ENCODE measurements around the gene PTPRM.

The PTPRM gene

GRCh38 chr18:7637269-7637668 lies 70.2 kb downstream of the PTPRM start:
- Histone ChIP-seq H3K9me3 (ENCODE audit: control insufficient read depth, low read length) (no peaks in the 10 kb centered on the region), H3K4me3 (ENCODE audit: insufficient read depth, low read depth, low read length) (no peak overlapping the region), H3K36me3 (ENCODE audit: control insufficient read depth, insufficient read depth, low read length) (no peaks in the 10 kb centered on the region), H3K4me1 (ENCODE audit: control insufficient read depth, insufficient read depth, low read length) (no peaks in the 10 kb centered on the region), H3K27ac (ENCODE audit: insufficient read depth, low read depth, low read length, poor library complexity, severe bottlenecking) (no peak overlapping the region), H3K27me3 (ENCODE audit: control insufficient read depth, insufficient read depth, low read length, poor library complexity, severe bottlenecking) (no peaks in the 10 kb centered on the region)
- WGBS, 2 experiments = 86% methylated on average over 1 of the region's 2 CpGs; no CpG with 5 or more reads in 1 of the 2 experiments

GRCh38 chr18:7638321-7638720 lies 71.2 kb downstream of the PTPRM start:
- Histone ChIP-seq H3K27ac (ENCODE audit: insufficient read depth, low read depth, low read length, poor library complexity, severe bottlenecking) (no peak overlapping the region), H3K4me1 (ENCODE audit: control insufficient read depth, insufficient read depth, low read length) (no peaks in the 10 kb centered on the region), H3K27me3 (ENCODE audit: control insufficient read depth, insufficient read depth, low read length, poor library complexity, severe bottlenecking) (no peaks in the 10 kb centered on the region), H3K36me3 (ENCODE audit: control insufficient read depth, insufficient read depth, low read length) (no peaks in the 10 kb centered on the region), H3K4me3 (ENCODE audit: insufficient read depth, low read depth, low read length) (no peak overlapping the region), H3K9me3 (ENCODE audit: control insufficient read depth, low read length) (no peaks in the 10 kb centered on the region)

GRCh38 chr18:7641813-7642212 lies 74.7 kb downstream of the PTPRM start:
- no peaks in the 10 kb centered on the region for H3K27me3 ChIP-seq (ENCODE audit: control insufficient read depth, insufficient read depth, low read length, poor library complexity, severe bottlenecking)
- H3K4me1 ChIP-seq (ENCODE audit: control insufficient read depth, insufficient read depth, low read length) = no peaks in the 10 kb centered on the region
- no peaks in the 10 kb centered on the region for H3K9me3 ChIP-seq (ENCODE audit: control insufficient read depth, low read length)
- WGBS, 2 experiments = 96% methylated on average over 4 of the region's 4 CpGs
- H3K27ac ChIP-seq (ENCODE audit: insufficient read depth, low read depth, low read length, poor library complexity, severe bottlenecking) = no peak overlapping the region
- H3K4me3 ChIP-seq (ENCODE audit: insufficient read depth, low read depth, low read length) = no peak overlapping the region
- no peaks in the 10 kb centered on the region for H3K36me3 ChIP-seq (ENCODE audit: control insufficient read depth, insufficient read depth, low read length)

DNA sequence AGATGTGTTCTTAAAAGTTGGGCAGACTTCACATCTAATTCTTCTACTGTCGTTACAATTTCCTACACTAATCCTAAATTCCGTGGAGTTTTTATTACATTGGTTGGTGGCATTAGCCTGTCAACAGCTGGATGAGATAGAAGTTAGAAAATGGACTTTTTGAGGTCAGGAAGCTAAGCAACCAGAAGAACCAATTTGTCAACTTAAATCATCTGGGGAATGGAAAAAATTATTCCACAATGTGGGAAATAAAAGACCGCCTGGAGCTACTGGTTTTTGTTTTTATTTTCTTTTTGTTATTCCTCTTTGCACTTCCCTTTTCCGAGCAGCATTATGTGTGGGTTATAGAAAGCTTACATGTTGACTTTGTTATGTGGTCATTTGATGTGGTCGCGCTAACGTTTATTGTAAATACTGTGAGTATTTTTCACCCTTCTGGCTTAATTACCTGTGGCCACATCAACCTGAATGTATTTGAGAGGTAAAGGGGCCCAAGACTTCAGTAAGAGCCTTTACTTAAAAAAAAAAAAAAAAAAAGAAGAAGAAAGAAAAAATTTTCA lies 75.3 kb downstream of the PTPRM start:
- H3K36me3 ChIP-seq (ENCODE audit: control insufficient read depth, insufficient read depth, low read length) = no peaks in the 10 kb centered on the region
- H3K27me3 ChIP-seq (ENCODE audit: control insufficient read depth, insufficient read depth, low read length, poor library complexity, severe bottlenecking) = no peaks in the 10 kb centered on the region
- H3K27ac ChIP-seq (ENCODE audit: insufficient read depth, low read depth, low read length, poor library complexity, severe bottlenecking) = no peak overlapping the region
- H3K4me3 ChIP-seq (ENCODE audit: insufficient read depth, low read depth, low read length) = no peak overlapping the region
- no peaks in the 10 kb centered on the region for H3K9me3 ChIP-seq (ENCODE audit: control insufficient read depth, low read length)
- 95% methylated on average over 6 of the region's 7 CpGs for WGBS, 2 experiments
- no peaks in the 10 kb centered on the region for H3K4me1 ChIP-seq (ENCODE audit: control insufficient read depth, insufficient read depth, low read length)

DNA sequence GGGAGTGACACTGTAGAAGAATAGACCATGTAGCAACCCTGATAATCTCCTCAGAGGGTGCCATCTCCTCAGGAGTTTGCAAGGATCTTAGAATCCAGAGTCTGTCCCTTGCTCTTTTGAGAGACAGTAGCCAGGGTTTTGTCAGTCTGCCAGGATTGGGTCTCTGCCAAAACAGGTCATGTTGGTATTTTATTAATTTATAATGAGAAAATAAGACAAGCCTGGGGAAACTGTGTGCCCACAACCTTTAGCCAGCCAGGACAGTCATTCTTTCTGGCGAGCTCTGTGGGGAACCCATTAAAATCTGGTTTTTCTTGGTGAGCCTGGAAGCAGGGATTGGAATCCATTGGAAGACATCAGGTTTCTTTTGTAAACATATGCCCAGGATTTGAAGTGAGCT lies 78.6 kb downstream of the PTPRM start:
- 77 to 84% methylated on average over 1 of the region's 1 CpG for WGBS, 2 experiments
- Histone ChIP-seq H3K27ac (ENCODE audit: insufficient read depth, low read depth, low read length, poor library complexity, severe bottlenecking) (no peak overlapping the region), H3K4me3 (ENCODE audit: insufficient read depth, low read depth, low read length) (no peak overlapping the region), H3K36me3 (ENCODE audit: control insufficient read depth, insufficient read depth, low read length) (no peaks in the 10 kb centered on the region), H3K4me1 (ENCODE audit: control insufficient read depth, insufficient read depth, low read length) (no peaks in the 10 kb centered on the region), H3K9me3 (ENCODE audit: control insufficient read depth, low read length) (no peaks in the 10 kb centered on the region), H3K27me3 (ENCODE audit: control insufficient read depth, insufficient read depth, low read length, poor library complexity, severe bottlenecking) (no peaks in the 10 kb centered on the region)

- Histone ChIP-seq H3K36me3 (ENCODE audit: control insufficient read depth, insufficient read depth, low read length) (no peaks in the 10 kb centered on the region), H3K9me3 (ENCODE audit: control insufficient read depth, low read length) (no peaks in the 10 kb centered on the region), H3K27me3 (ENCODE audit: control insufficient read depth, insufficient read depth, low read length, poor library complexity, severe bottlenecking) (no peaks in the 10 kb centered on the region), H3K27ac (ENCODE audit: insufficient read depth, low read depth, low read length, poor library complexity, severe bottlenecking) (no peak overlapping the region), H3K4me1 (ENCODE audit: control insufficient read depth, insufficient read depth, low read length) (no peaks in the 10 kb centered on the region), H3K4me3 (ENCODE audit: insufficient read depth, low read depth, low read length) (no peak overlapping the region)
- WGBS, 2 experiments = 92 to 95% methylated on average over 6 of the region's 6 CpGs
Observed at GRCh38 chr18:7646174-7646886, 79.2 kb downstream of the PTPRM start.

- Histone ChIP-seq H3K9me3 (ENCODE audit: control insufficient read depth, low read length) (no peaks in the 10 kb centered on the region), H3K27ac (ENCODE audit: insufficient read depth, low read depth, low read length, poor library complexity, severe bottlenecking) (no peak overlapping the region), H3K4me1 (ENCODE audit: control insufficient read depth, insufficient read depth, low read length) (no peaks in the 10 kb centered on the region), H3K36me3 (ENCODE audit: control insufficient read depth, insufficient read depth, low read length) (no peaks in the 10 kb centered on the region), H3K4me3 (ENCODE audit: insufficient read depth, low read depth, low read length) (no peak overlapping the region), H3K27me3 (ENCODE audit: control insufficient read depth, insufficient read depth, low read length, poor library complexity, severe bottlenecking) (no peaks in the 10 kb centered on the region)
- WGBS, 2 experiments = 88 to 90% methylated on average over 3 of the region's 3 CpGs
Observed at GRCh38 chr18:7647500-7647899, 80.4 kb downstream of the PTPRM start.

DNA sequence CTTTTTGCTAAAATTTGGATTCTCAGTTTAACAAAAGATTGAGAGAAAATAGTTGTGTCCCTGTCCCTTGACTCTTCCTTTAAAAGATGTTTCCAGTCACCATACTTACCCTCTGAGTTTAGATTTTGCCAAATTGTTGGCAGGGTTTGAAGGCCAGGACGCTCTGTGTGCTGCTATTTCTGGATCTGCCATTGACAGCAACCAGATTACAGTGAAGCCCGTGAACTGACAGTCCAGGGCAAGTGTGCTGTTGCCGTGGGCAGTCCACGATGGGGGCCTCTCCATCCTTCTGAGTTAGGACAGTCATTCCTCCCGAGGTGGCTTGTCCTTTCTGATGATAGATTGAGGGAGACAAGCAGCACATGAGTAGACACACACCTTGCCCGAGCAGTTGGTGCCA lies 89.9 kb downstream of the PTPRM start:
- H3K27me3 ChIP-seq (ENCODE audit: control insufficient read depth, insufficient read depth, low read length, poor library complexity, severe bottlenecking) = no peaks in the 10 kb centered on the region
- 89 to 91% methylated on average over 6 of the region's 6 CpGs for WGBS, 2 experiments
- no peaks in the 10 kb centered on the region for H3K36me3 ChIP-seq (ENCODE audit: control insufficient read depth, insufficient read depth, low read length)
- peaks cover 9% of the 10 kb centered on the region for H3K4me1 ChIP-seq (ENCODE audit: control insufficient read depth, insufficient read depth, low read length)
- no peaks in the 10 kb centered on the region for H3K9me3 ChIP-seq (ENCODE audit: control insufficient read depth, low read length)
- H3K27ac ChIP-seq (ENCODE audit: insufficient read depth, low read depth, low read length, poor library complexity, severe bottlenecking) = no peak overlapping the region
- H3K4me3 ChIP-seq (ENCODE audit: insufficient read depth, low read depth, low read length) = no peak overlapping the region

DNA sequence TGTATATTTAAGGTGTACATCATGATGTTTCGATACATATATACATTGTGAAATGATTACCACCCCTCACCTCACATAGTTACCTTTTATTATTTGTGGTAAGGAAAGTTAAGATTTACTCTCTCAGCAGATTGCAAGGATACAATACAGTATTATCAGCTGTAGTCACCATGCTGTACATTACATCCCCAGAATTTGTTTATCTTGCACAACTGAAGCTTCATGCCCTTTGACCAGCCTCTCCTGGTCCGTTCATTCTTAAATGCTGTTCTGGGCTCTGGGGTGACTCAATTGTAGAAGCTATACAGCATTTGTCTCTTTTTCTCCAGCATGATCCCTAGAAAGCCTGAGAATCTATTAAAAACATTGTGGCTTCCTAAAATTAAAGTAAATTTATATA lies 90.8 kb downstream of the PTPRM start:
- Histone ChIP-seq H3K9me3 (ENCODE audit: control insufficient read depth, low read length) (no peaks in the 10 kb centered on the region), H3K36me3 (ENCODE audit: control insufficient read depth, insufficient read depth, low read length) (no peaks in the 10 kb centered on the region), H3K27ac (ENCODE audit: insufficient read depth, low read depth, low read length, poor library complexity, severe bottlenecking) (no peak overlapping the region), H3K27me3 (ENCODE audit: control insufficient read depth, insufficient read depth, low read length, poor library complexity, severe bottlenecking) (no peaks in the 10 kb centered on the region), H3K4me1 (ENCODE audit: control insufficient read depth, insufficient read depth, low read length) (peaks cover 9% of the 10 kb centered on the region), H3K4me3 (ENCODE audit: insufficient read depth, low read depth, low read length) (no peak overlapping the region)
- 88 to 91% methylated on average over 1 of the region's 2 CpGs for WGBS, 2 experiments

DNA sequence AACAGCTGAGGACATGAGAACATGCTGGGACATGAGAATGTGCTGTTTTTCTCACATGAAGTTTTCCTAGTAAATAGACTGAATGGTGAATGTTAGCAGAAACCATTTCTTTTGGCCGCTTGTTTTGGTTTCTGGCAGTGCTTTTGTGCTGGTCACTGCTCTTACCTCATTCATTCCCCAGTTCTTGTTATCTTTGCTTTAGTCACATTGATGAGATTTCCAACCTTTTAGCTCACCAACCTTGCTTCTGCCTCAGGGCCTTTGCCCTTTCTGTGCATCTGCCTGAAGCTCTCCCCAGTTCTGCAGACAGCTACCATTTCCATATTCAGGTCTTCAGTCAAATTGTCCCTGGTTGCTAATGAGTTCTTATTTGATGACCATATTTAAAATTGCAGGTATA lies 91.6 kb downstream of the PTPRM start:
- Histone ChIP-seq H3K4me1 (ENCODE audit: control insufficient read depth, insufficient read depth, low read length) (peaks cover 9% of the 10 kb centered on the region), H3K9me3 (ENCODE audit: control insufficient read depth, low read length) (no peaks in the 10 kb centered on the region), H3K27me3 (ENCODE audit: control insufficient read depth, insufficient read depth, low read length, poor library complexity, severe bottlenecking) (no peaks in the 10 kb centered on the region), H3K4me3 (ENCODE audit: insufficient read depth, low read depth, low read length) (no peak overlapping the region), H3K36me3 (ENCODE audit: control insufficient read depth, insufficient read depth, low read length) (no peaks in the 10 kb centered on the region), H3K27ac (ENCODE audit: insufficient read depth, low read depth, low read length, poor library complexity, severe bottlenecking) (no peak overlapping the region)
- WGBS, 2 experiments = 89 to 100% methylated on average over 1 of the region's 1 CpG

Measured in ectodermal cell (in vitro differentiated cells).